NCI-H2107 treated with DMSO at 0.1 percent for 48 hours (cell line): ENCODE measurements around the gene TTN.

ENCODE experiments used
- DNase-seq: peaks from one replicate; lab custom pipeline; 2025; ENCODE audit not compliant: unreplicated experiment; lab: John Stamatoyannopoulos, UW

TTN gene

DNA sequence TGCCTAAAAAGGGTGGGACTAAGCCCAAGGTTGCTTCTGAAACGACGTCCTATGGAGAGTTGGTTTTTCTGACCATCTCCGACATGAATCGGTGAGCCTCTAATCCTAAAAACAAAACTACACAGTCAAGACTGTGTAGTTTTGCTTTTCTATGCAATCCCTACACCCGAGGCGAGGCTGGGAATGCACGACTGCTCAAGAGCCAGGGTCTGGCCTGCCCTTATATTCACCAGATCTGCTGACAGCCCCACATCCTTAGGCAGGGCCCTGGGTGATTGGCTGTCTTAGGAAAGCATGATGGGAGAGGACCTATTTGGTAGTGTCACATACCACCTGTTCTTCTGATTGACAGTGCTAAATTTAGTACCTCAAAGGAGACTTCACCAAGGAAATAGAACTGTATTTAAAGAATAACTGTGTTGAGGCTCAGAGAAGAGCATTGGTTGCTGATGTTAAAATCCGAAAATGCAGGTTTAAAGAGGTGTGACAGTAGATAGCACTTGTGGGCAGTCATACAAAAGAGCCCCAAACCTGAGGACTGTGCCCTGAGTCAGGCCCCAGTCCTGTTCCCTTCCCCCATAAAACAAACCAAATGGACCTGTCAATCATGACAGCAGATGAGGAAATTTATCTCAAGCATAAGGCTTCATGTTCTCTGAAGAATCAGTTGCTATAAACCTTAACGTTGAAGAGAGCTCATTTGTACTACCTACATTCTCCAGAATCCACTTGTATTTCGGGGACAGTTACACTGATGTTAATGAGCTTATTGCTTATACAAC, at the start of gene TTN:
TTN (minus strand) TSS at position 197 of the 782 bp plus-strand sequence. CDS start 2,781 bp downstream, outside the sequence.
- DNase-seq = no peak

DNA sequence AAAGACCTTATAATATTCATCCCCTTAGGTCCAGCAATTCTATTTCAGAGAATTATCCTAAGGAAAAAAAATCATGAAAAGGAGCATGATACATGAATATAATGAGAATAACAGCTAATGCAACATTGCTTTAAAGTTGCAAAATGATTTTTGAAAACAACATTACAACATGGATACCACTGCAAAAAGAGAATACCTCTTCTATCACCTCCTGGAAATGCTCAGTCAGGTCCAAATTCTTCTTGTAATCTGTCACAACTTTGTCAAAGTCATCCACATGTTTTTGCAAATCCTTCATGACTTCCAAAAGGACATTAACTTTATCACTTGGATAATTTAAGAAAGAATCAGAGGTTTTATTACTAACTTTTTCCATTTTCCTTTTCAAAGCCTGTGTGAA, 47.9 kb upstream of the TTN start:
- DNase-seq = no peak

DNA sequence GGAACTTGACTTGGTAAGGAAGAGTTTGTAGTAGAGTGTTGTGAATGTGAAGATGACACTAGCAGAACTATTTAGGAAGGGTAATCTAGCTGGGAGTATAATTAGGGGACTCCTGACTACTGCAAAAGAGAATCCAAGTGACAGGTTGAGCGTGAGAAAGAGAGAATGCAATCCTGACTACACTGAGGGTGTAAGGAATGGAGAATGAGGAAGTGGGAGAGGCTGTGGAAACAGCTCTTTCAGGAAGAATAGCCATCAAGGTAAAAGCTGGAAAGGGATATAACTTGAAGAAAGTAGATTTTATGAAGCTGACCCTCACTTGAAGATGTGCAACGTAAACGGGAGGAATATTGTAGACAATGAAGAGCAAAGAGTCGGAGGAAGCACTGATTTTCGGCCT, 41.1 kb upstream of the TTN start:
- no peak for DNase-seq

DNA sequence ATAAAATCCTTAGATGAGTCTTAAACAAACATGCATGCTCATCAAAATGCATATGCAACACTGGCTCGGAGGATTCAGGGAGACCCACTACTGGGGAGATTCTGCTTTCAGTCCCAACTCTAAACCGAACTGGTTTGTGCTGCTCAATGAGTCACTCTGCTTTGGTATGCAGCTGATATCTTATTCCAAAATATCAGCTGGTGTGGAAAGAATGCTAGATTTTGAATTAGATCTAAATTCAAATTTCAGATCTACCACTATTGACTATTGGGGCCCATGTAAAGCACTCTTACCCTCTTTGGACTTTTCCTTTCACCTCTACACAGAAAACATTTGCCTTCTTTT, 39.2 kb upstream of the TTN start:
- no peak for DNase-seq

DNA sequence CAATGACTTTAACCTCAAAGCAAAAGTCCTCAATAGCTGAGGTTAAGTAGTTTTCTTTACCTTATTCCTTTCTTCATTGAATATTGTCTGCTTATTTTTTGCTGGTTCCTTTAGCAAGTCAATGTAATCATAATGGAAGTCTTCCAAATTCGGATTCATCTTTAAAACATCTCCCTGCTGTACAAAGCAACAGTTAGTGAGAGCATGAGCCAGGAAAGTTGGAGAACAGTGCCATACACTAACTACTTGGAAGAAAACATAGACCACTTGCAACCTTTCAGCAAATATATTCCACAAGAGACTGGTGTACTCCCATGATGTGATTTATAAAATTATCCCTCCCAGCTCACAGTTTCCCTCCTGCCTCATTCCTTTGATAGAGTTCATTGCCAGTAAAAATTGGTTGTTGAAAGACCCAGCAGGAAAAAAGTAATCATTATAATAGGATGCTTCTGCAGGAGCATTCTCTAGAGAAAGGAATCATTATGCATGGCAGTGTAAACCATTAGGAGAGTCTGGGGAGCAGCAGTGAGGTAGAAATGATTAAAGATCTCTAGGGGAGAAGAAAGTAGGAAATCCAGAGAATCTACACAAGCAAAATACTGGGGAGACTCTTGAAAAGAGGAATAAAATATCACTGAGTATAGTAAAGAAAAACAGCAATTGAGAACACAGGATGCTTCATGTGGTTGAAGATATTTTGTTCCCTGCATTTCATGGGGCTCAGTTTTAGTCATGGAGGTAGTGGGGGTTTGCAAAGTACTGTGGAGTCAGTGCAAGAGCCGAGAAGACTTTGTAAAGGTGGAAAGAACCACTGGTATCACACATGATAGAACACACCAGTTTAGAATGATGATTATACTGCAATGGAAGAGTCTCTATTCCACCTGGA, 38.6 kb upstream of the TTN start:
- DNase-seq = no peak

DNA sequence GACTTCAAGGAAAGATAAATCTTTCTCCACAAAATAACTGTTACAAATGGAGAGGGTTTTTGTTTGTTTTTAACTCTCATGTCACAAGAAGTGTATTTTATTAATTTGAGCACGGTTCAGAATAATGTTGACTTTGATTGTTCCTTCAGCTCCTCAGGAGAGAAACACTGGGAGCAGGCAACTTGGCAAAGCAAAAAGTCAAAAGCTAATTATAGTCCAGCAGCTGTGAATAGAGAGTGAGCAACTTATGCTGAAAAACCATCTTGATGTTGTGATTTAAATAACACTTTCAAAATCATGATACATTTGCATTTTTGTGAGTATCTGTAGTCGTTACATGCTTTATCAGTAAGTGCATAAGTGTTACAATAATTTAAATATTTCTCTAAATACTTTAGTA, 37.5 kb upstream of the TTN start:
- DNase-seq = no peak

DNA sequence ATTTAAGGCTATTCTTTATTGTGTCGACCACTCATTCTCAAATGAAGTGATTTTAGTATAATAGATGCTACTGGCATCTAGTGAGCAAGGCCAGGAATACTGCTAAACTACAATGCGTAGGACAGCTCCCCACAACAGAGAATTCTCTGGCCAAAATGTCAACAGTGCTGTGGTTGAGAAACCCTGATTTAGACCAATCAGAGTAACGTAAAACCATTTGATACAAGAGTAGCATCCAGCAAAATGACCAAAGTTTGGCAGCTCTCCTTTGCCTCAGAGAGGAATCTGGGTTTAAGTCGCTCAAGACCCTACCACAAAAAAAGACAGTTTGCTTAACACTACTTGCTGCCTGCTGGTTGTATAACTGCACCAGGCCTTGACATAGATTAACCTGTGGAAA, 37.0 kb upstream of the TTN start:
- DNase-seq = no peak

DNA sequence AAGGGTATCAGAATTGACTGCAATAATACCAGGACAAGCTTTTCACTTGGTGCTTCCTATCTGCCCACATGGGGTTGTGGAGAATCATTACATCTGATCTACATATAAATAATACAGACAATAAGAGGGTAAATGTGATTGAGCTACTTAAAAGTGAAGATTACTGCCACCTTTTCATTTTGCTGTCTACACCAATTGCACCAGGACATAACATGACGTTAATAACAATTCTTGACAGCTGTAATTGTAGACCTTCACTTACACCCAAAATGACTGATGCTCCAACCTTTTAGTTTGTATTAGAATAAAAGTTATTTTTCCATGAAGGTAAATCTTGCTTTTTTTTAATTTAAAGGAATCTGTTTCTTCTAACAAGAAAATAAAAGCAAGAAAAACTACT, 36.5 kb upstream of the TTN start:
- no peak for DNase-seq

DNA sequence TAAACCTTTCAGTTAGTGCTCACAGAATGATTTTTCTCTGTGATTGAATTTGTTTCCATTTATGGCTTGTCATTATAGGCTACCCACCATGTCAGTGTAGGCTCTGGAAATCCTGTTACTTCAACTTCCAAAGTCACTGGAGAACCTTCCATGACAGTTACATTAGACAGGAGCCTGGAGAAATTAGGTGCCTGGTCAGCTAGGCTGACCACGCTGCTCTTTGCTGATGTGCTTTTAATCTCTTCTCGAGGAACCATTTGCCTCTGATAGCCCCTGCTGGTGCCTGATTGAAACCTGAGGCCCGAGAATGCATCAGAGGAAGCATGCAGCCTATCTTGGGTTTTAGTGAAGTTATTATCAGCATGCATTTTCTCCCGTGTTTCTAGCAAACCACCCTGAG, 29.6 kb upstream of the TTN start:
- no peak for DNase-seq

DNA sequence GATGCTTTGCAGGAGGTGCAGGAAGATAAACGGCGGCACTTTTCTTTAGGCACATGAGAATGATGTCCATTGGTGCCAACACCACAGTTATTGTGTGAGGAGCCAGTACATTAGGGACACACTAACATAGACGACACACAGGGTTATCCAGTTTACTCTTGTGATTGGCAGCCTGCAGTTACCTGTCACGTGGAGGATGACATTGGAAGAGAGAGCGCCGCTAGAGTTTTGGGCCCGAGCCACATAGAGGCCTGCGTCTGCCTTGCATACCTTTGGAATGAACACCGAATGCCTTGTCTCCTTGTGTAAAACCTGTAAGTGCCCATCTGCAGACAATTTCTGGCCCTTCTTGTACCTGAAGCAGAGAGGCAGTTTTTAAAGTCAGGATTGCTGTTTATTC, 26.9 kb upstream of the TTN start:
- DNase-seq = no peak

DNA sequence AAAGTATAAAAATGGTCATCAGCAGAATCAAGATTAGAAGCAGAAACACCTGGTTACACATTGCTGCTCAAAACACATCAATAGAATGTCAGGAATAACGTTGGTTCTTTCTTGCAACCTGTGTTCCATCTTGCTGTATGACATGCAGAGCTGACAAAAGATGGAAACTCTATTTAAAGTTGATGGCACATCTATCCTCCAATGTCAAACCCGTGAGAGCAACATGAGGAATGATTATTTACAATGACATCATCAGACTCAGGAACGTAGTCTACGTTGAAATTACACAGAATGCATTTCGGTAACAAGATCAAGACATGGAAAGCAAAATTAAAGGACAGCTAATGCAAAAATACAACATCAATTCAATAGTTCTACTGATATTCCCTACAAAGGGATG, 26.2 kb upstream of the TTN start:
- DNase-seq = no peak

DNA sequence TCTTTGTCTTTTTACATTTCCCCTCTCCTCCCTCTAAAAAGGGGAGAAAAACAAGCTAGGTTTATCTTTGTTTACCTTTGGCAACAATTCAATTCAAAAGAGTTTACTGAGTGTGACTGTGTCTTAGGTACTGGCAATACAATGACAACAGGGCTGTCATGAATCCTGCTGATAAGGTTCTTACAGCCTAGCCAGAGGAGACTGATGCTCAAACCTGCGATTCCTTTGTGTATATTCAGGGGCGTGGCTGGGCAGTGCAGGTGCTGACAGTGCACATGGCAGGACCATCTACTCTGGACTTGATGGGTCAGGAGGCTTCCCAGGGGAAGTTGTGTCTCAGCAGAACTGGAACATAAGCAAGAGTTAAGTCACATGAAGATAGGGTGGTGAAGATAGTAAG, 23.2 kb upstream of the TTN start:
- DNase-seq = no peak

DNA sequence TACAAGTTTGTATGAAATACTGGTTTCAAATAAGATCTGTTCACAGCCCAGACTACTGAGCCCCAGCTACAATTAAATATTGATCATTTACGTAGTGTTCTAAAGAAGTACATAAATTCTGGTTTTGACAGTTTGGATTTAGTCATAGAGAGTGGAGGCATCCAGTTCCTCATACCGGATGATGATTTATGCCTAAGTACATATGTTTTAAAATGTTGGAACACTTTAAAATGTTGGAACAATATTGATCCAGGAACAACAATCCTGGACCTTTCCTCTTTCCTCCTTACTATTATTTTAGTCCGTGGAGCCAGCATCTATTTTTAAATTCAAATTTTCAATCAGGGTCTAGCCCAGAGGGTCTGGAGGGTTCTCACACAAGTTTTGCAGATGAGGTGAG, 22.8 kb upstream of the TTN start:
- DNase-seq = no peak

DNA sequence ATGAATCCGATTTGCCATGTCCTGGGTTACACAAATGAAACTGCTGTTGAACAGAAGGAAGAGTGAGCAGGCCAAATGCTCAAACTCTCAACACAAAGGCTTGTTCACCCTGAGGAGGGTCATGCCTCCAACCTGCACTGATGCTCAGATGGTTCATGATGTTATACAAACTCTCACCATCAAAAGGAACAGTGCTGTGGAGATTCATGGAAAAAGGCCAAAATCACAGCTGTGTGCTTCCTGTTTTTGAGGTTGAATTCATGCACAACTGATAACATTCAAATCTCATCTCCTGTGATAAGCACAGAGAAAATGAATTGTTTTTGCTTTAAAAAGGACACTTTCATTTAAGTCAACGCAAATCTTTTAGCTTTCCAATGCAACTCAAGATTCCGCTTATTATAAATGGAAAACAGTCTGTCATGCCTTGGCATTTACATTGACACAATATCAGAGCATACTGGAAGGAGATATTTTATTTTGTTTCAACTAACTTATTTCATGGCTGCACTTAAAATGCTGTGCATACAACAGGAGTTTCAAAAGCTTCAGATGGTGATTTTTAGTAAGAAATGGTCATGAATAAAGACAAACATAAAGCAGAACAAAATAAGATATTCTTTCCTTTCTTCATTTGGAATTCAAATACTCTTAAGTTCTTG, 22.2 kb upstream of the TTN start:
- DNase-seq = no peak

DNA sequence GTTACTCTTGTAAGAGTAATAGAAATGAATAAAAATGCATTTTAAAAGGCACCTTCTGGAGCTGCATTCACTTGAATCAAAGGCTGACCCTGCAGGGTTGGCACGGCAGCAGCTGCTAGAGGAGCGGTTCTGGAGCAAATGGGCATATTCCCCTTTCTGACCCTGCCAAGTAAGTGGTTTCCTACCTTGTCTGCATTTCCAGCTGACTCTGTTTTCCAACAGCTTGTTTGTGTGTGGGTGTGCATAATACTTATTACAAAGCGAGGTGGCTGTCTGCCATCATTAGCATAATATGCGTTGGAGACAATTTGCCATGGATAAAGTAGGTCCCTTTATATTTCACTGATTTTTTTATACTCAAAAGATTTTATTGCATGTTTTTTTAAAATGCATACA, 21.3 kb upstream of the TTN start:
- DNase-seq = no peak

DNA sequence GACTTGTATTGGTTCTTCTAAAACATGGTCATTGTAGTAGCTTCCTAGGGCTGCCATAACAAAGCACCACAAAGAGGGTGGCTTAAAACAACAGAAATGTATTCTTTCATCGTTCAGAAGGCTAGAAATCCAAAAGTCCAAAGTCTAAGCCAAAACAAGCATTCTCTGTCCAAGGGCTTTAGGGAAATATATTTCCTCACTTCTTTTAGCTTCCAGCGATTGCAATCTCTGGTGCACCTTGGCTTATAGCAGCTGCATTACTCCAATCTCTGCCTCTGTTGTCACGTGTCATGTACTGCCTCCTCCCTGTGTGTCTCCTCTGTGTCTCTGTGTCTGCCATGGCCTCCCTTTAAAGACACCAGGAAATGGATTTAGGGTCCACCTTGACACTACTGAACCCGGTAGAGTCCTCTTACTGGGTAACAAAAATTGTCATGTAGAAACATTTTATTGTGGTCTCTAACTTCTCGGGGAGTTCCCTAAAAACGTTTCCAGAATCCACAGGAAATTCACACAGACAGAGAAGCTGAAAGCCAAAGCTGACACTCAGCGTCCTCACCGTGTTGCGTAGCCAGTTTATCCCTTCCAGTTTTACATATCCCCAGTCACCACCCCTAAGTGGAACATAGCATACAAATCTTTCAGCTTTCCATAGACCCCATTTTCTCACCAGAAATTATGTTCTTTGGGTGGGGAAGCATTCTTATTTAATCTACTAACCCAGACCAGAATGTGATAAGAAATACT, 20.7 kb upstream of the TTN start:
- DNase-seq = no peak

DNA sequence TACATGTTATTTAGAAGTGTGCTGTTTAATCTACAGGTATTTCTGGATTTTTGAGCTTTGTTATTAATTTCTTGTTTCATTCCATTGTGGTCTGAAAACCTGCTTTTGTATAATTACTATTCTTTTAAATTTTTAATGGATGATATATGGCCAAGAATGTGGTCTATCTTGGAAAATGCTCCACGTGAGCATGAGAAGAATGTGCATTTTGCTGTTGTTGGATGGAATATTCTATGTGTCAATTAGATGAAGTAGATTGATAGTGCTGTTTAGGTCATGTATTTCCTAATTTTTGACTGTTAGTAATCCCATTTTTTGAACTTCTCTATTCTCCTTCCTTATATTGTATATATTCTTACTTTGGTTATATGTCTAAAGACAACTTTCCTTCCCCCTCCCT, 19.9 kb upstream of the TTN start:
- no peak for DNase-seq

DNA sequence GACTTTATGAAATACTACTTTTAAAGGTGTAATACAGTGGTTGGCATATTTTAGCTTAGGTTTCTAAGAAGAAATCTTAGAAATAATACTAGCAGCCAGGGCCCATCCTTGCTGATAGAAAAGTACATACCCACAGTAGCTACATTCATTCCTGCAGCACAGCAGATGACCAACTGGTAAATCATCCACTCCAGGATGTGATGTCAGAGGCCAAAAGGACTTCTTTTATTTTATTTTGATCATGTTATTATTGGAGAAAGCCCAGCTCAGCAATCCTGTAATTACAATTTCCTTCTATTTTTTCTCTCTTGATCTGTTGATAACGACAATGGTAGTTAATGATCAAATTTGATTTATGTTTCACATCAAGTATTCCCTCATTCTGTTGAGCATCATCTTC, 18.0 kb upstream of the TTN start:
- no peak for DNase-seq

DNA sequence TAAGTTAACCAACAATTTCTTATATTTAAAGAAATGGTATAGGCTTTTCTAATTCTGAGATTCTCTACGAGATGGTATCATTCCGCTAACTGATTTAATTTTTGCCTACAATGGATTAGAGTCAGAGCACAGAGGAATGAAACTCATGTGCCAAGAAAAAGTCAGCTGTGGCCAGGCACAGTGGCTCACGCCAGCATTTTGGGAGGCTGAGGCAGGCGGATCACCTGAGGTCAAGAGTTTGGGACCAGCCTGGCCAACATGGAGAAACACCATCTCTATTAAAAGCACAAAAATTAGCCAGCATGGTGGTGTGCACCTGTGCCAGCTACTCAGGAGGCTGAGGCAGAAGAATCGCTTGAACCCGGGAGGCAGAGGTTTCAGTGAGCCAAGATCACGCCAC, 17.0 kb upstream of the TTN start:
- no peak for DNase-seq

DNA sequence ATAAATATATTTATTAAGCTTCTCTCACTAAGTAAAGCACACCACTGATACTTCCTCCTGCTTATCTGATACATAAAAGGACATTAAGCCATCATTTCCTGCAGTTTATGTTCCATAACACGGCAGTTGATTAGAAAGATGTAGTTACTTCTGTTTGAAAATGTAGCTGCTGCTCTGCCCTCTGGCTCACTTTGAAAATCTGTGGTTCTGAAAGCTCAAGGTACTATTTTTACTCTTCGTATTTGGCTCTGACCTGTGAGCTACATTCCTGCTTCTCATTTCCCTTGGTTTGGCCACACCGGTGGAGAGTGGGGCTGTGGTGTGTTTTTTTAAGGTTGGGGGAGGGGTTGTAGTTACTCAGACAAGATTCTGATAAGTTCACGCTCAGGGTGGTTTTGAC, 12.8 kb upstream of the TTN start:
- DNase-seq = no peak

DNA sequence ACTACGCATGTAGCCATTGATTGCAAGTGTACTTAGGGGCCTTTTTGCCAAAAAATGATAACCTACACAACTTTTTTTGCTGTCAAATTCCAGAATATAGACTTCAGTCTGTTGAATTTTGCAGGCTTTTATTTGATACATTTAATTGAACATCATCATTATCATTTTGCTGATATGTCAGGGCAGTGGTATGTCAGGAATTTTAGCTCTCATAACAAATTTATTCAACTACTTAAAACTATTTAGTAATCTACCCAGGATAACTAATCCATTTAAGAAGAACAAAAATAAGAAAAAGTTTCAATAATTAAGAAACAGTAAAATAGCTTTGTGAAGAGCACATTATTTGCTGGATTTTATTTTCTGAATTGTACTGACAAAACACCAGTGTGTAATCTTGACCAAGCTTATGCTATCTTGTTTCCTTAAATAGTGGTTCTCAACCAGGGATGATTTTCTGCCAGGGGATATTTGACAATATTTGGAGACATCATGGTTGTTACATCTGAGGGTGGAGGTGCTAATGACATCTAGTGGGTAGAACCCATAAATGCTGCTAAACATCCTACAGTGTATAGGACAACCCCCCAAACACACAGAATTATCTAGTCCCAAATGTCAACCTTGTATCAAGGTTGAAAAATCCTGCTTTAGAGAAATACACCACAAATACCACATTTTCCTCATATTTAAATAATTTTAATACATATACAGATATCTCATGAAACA, 12.1 kb upstream of the TTN start:
- no peak for DNase-seq
